ENCODE measurements around the gene MAGIX.

Gene MAGIX

DNA sequence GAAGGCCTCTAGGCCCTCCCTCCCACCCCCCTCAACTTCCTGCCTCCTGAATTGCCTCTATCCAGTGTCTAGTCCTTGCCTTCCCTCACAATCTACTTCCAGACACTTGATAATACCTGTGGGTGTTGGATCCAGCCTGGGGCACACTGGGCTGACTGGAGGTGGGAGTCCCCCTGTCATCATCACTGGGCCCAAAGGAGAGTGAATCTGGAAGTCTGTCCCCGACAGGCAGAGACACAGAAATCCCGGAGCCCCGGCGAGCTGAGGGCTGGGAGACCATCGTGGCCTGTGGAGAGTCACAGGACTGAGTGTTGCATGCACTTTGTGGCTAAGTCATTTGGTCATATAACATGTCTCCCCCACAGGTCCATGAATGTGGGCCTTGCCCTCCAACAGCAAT lies 45.8 kb downstream of the MAGIX start:
- no peak for DNase-seq

- no peak for DNase-seq
Observed at GRCh38 chrX:49209434-49210251, 47.1 kb downstream of the MAGIX start.

DNA sequence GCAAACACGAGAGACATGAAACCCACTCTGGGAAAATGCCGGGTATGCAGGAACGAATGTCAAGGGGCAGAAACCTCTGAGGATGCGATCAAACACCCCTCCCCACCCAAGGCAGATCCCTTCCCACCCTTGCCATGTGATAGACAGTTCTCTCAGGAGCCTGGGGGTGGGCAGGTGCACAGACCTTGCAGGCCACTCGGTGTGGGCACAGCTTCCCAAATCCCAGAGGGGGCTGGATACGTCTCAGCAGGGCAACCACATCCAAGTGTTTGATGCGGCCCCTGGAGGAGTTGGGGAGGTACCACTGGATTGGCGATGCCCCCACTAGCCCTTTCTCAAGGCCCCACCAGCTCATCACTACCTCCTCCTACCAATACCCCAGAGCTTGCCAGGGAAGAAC lies 47.8 kb downstream of the MAGIX start:
- no peak for DNase-seq

DNA sequence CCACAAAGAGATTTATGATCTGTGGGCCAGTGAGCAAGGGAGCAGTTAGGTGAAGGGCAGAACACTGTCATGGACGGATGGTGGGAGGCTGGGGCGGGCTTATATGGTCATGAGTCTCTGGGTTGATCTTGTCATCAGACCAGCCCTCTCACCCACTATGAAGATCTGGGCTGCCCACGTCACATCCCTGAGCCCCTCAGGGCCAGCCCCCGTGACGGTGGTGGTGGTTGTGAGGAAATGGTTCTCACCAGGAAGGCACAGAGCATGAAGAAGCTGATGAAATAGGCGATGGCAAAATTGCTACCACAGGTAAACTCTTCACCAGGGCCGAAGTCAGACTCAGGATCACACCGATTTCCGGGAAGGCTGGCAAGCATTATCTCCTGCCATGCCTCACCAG lies 48.5 kb downstream of the MAGIX start:
- DNase-seq: no peak

- DNase-seq: no peak
Observed at GRCh38 chrX:49212209-49212608, 49.7 kb downstream of the MAGIX start.

GRCh38 chrX:49212861-49213260 lies 50.3 kb downstream of the MAGIX start:
- DNase-seq: no peak

DNA sequence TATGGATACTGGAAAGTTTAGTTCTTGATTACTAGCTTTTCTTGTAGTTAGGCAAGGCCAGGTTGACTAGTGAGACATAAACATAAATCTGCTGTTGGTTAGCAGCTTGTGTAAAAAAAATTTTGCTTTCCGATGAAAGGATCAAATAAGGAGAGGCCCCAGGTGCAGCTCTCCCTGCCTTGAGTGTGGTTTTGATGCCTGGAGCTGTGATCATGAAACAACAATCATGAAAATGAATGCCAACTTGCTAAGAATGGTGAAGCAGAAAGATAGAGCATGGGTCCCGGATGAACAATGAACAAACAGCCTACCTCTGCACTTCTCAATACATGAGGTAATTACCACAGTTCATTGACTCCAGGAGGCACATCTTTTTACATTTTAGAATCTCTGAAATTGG lies 51.9 kb downstream of the MAGIX start:
- DNase-seq: no peak

DNA sequence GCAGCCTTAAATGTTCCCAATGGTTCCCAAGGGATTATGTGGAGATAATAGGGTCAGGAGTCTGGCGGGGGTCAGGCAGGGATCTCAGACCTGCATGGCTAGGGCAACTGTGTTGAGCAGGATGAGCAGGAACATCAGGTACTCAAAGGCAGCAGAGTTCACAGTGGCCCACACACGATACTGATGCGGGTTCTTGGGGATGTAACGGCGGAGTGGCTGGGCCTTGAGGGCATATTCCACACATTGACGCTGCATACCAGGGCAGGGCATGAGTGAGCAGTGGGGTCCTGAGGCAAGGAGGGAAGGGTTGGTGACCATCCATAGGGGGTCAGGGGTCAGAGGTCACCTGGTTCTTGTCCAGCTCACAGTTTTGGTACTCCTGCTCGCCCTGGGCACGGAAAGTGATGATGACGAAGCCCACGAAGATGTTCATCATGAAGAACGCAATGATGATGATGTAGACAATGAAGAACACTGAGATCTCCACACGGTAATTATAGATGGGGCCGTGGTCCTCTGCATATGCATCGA lies 52.5 kb downstream of the MAGIX start:
- no peak for DNase-seq
